Glutamatergic neuron (in vitro differentiated cells): Measurements from ENCODE around the gene DNMBP. TPM values are rescaled to one million over a fixed set of nuclear protein-coding genes. Genes with fewer than 3 reads are reported as not detected.

Experiments used
- DNase-seq: peaks from one replicate; pipeline ENCODE4 v3.0.0; 2022
- H3K27ac Mint-ChIP-seq: one replicate; pipeline ENCODE4 v1.8.0; 2020; ENCODE audit warnings: mild to moderate bottlenecking, mixed read lengths, inconsistent platforms; ENCODE audit not compliant: unreplicated experiment
- H3K27me3 Mint-ChIP-seq: one replicate; pipeline ENCODE4 v1.8.0; 2020; ENCODE audit warnings: mild to moderate bottlenecking, moderate library complexity, mixed read lengths, inconsistent platforms; ENCODE audit not compliant: unreplicated experiment
- H3K36me3 Mint-ChIP-seq: one replicate; pipeline ENCODE4 v1.8.0; 2020; ENCODE audit warnings: mild to moderate bottlenecking, mixed read lengths, inconsistent platforms; ENCODE audit not compliant: unreplicated experiment
- H3K4me1 Mint-ChIP-seq: one replicate; pipeline ENCODE4 v1.8.0; 2020; ENCODE audit warnings: mild to moderate bottlenecking, low read depth, mixed read lengths, inconsistent platforms; ENCODE audit not compliant: unreplicated experiment
- H3K4me3 Mint-ChIP-seq: one replicate; pipeline ENCODE4 v1.8.0; 2020; ENCODE audit warnings: mild to moderate bottlenecking, mixed read lengths, inconsistent platforms; ENCODE audit not compliant: unreplicated experiment
- H3K9me3 Mint-ChIP-seq: one replicate; pipeline ENCODE4 v1.8.0; 2020; ENCODE audit warnings: mild to moderate bottlenecking, moderate library complexity, mixed read lengths, inconsistent platforms; ENCODE audit not compliant: unreplicated experiment
- CTCF ChIP-seq: fragments of 200-600 bp; sonication (generic); IDR thresholded peaks from one replicate; pipeline ENCODE4 v1.5.0; 2021; ENCODE audit not compliant: partially characterized antibody, unreplicated experiment
- total RNA-seq: library from RNA; stranded (reverse); fragmentation: NEBNext Ultra II Directional; extraction: Animal tissue kit (Norgen Biotek cat#: 25700); gene quantifications from one replicate; pipeline ENCODE4 v1.2.1, GENCODE V29; 2021; ENCODE audit not compliant: unreplicated experiment

Gene DNMBP
- total RNA-seq, 1 donor from 2014 or later = 9.5 TPM

- Mint-ChIP-seq H3K36me3 (no peaks in the 10 kb centered on the region), H3K4me3 (no peak overlapping the region), H3K27me3 (no peaks in the 10 kb centered on the region)
Observed at GRCh38 chr10:100004805-100005510, 4.8 kb downstream of the DNMBP start.

GRCh38 chr10:100000109-100000644 is 9.6 kb downstream of the DNMBP start:
- no peak for TF ChIP-seq CTCF
- peaks cover 2% of the 10 kb centered on the region for H3K9me3 Mint-ChIP-seq
- H3K4me3 Mint-ChIP-seq = no peak overlapping the region
- H3K4me1 Mint-ChIP-seq = peaks cover 18% of the 10 kb centered on the region
- H3K27me3 Mint-ChIP-seq = peaks cover 2% of the 10 kb centered on the region
- no peak for DNase-seq
- no peaks in the 10 kb centered on the region for H3K36me3 Mint-ChIP-seq
- H3K27ac Mint-ChIP-seq = no peak overlapping the region

More at GRCh38 chr10:100004805-100005510, 4.8 kb downstream of the DNMBP start:
- Mint-ChIP-seq H3K27ac (no peak overlapping the region), H3K9me3 (no peaks in the 10 kb centered on the region), H3K4me1 (peaks cover 7% of the 10 kb centered on the region)
- no peak for DNase-seq
- no peak for TF ChIP-seq CTCF

GRCh38 chr10:99999319-100000108 is 10.2 kb downstream of the DNMBP start:
- TF ChIP-seq CTCF = no peak
- Mint-ChIP-seq H3K9me3 (peaks cover 2% of the 10 kb centered on the region), H3K27me3 (peaks cover 2% of the 10 kb centered on the region), H3K4me3 (no peak overlapping the region), H3K36me3 (no peaks in the 10 kb centered on the region), H3K4me1 (peaks cover 19% of the 10 kb centered on the region), H3K27ac (no peak overlapping the region)
- DNase-seq = no peak

- Mint-ChIP-seq H3K4me1 (peaks cover 22% of the 10 kb centered on the region), H3K27me3 (peaks cover 2% of the 10 kb centered on the region), H3K36me3 (no peaks in the 10 kb centered on the region)
Observed at GRCh38 chr10:99998889-99999288, 10.9 kb downstream of the DNMBP start.

More at GRCh38 chr10:99998889-99999288, 10.9 kb downstream of the DNMBP start:
- Mint-ChIP-seq H3K9me3 (peaks cover 2% of the 10 kb centered on the region), H3K27ac (no peak overlapping the region), H3K4me3 (no peak overlapping the region)
- TF ChIP-seq CTCF = no peak
- DNase-seq = no peak
